Fibroblast of the aortic adventitia (primary cell): ENCODE results near the gene NKD2. TPM values are rescaled to one million over a fixed set of nuclear protein-coding genes. Genes with fewer than 3 reads are reported as not detected.

ENCODE experiments used
- DNase-seq: peaks from one replicate; pipeline ENCODE4 v3.0.0-alpha.2; 2010; ENCODE audit warnings: low read depth
- H3K4me3 ChIP-seq: 2 replicates; pipeline ENCODE4 v1.5.1; 2011; ENCODE audit warnings: low read depth, mild to moderate bottlenecking, control low read depth, low read length, moderate library complexity
- total RNA-seq: library from RNA; depleted of rRNA; stranded (reverse); fragments of >200 nt; gene quantifications from 2 replicates; pipeline ENCODE4 v1.2.3, GENCODE V29; 2012; ENCODE audit warnings: low replicate concordance
- TF ChIP-seq, protein P1 (sequence below): IDR thresholded peaks from 2 replicates; pipeline ENCODE4 v1.5.1; 2011; ENCODE audit warnings: mild to moderate bottlenecking, low read length, control low read depth, inconsistent platforms; ENCODE audit not compliant: insufficient read depth

NKD2 gene
- total RNA-seq, 1 donor, result 0.81 TPM

DNA sequence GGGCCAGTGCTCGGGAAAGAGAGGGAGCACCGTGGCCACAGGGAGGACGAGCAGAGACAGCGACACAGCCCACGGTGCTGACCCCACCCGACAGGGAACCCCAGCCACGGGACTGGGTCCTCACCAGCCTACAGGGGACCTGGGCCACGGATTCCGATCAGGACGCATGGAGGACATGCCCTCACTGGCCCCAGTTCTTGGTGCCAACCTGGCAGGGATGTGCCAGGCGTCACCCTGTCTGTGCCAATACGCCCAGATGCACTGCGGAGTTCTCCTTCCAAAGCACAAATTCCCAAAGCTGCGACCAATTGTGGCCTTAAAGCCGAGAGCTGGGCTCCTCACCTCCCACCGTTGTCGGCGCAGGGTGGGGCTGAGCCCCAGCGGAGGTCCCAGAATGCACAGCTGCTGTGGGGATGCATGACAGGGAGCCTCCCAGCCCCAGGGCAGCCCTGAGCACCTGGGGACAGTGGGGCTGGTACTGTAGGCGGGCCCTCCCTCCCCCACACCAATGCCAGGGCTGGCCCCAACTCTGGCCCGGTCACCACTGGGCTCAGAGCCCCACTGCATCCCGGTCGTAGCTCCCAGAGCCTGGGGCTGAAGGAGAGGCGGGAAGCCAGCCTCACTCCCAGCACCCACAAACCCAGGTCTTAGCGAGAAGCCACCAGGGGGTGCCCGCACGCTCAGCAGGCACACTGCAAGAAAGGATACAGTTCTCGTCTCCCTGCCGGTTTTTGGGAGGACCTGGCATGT lies 44.2 kb downstream of the NKD2 start:
- no peak for DNase-seq
- no peak overlapping the region for H3K4me3 ChIP-seq
- TF ChIP-seq, protein P1, sequence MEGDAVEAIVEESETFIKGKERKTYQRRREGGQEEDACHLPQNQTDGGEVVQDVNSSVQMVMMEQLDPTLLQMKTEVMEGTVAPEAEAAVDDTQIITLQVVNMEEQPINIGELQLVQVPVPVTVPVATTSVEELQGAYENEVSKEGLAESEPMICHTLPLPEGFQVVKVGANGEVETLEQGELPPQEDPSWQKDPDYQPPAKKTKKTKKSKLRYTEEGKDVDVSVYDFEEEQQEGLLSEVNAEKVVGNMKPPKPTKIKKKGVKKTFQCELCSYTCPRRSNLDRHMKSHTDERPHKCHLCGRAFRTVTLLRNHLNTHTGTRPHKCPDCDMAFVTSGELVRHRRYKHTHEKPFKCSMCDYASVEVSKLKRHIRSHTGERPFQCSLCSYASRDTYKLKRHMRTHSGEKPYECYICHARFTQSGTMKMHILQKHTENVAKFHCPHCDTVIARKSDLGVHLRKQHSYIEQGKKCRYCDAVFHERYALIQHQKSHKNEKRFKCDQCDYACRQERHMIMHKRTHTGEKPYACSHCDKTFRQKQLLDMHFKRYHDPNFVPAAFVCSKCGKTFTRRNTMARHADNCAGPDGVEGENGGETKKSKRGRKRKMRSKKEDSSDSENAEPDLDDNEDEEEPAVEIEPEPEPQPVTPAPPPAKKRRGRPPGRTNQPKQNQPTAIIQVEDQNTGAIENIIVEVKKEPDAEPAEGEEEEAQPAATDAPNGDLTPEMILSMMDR, result no peak

DNA sequence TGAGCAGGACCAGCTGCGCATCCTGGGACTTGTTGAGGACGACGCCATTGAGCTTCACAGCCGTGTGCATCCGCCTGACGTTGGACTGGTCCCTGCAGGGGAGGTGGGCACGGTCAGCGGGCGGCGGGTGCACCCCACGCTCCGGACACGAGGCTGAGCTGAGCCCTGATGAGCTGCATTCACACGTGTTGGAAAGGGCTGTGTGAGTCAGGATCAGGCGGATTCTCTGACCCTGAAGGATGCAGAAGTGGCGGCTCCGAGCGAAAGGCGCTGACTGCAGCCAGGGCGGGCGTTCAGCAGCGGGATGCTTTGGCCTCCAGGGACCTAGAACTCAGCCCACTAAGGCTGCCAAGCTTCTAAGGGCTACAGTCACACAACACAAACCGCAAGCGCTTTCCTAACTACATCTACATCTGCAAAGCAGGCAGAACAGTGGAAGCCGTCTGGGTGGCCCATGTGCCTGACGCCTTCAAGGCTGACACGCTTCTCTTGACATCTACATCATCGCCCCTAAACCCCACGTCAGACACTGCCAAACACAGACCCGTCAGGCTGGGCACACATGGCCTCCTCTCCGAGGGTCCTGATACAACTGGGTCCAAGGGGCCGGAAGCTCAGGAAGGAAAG lies 44.9 kb downstream of the NKD2 start:
- TF ChIP-seq, protein P1, result no peak
- DNase-seq, result no peak
- no peak overlapping the region for H3K4me3 ChIP-seq

DNA sequence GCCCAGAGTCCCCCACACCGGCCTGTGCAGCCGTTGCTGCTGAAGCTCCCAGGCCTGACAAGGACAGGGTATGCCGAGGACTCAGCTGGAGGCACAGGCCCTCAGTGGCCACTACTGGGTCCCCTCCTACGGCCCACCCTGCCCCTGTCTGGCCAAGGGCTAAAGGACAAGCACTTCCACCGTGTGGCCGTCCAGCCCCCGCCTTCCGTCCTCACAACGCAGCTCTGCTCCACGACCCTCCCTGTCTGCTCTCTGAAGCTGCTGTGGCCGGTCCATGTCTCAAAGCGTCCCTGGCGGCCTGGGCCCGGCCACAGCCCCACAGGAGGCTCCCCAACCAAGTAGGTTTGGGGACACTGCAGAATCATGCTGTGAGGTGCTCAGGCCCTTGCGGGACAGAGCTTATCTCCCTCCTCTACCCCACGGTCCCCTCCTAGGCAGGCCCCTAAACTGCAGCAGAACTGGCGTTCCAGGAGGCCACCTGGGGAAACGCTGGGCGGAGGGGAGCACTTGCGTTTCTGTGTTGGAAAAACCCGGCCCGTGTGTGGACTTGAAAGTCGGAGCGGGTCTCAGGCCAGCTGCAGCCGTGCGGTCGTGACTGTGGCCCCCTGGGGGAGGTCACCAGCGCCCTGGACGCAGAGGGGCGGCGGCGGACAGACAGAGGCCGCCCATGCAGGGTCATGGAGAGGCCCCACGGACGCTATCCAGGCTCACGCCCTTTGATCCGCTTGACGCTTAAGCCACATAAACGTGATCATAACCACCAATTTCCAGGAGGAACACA lies 45.6 kb downstream of the NKD2 start:
- no peak for DNase-seq
- TF ChIP-seq, protein P1, result no peak
- no peak overlapping the region for H3K4me3 ChIP-seq

DNA sequence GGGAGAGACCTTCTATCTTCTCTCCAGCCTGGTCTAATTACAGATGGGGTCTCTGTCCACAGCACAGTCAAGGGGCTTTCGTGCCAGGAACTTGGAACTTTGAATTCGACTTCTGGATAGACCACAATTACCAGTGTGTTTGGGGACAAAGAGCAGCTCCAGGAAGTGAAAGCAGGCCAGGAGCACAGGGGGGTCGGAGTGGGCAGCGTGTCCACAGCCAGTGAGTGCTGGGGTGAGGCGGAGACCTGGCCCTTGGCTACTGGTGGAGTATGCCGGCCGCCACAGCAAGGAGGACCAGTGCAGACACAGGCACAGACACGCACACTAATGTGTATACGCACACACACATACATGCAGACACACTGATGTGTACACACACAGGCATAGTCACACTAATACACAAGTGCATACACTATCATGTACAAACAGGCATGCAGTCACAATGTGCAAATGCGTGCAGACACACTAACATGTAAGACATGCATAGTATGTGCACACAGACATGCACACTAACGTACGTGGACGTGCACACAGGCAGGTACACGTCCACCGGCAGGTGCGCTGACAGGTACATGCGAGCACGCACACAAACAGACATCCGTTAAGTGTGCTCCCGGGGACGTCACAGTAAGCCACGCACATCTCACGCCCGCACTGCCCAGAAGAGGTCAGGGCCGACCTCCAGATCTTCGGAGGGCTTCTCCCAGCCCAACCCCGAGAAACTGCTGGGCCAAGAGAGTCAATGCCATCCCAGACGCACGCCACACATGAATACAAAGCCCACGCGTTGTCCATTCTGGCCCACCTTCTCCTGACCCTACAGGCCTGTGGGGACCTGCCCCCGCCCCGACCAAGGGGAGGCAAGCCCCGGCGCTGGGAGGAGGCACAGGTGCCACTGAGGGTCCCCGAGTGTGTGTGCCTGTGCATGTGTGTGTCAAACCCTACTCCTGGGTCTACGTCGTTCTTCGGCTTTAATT lies 46.5 kb downstream of the NKD2 start:
- H3K4me3 ChIP-seq, result no peak overlapping the region
- no peak for DNase-seq
- TF ChIP-seq, protein P1, result no peak

DNA sequence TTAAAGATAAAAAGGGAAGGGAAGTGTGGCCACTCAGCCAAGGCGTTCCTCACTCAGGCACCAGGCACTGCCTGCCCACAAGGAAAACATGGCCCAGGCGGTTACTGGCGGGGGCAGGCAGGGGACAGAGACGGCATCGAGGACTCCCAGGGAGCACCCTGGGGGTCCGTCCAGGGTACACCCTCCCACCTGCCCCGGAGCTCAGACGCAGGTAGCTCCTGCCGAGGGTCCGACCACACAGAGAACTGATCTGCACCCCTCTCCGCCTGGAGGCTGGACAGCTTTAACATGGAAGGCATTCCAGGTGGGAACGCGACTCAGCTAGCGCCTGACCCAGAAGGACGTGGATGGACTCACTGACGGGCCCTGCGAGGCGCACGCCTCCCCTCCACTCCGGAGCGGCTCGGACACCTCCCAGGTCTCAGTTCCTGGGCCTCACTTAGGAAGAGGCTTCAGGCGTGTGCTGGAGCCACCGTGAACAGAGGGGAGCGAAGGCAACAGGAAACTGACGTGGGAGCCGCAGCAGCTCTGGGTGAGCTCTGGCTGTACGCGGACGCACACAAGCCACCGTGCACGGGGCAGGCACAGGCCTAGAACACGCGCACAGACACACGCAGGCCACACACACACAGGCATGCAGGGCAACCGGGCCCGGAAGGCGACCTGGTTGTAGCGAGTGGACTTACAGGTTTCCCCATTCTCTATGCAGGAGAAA lies 47.5 kb downstream of the NKD2 start:
- TF ChIP-seq, protein P1, result no peak
- no peak for DNase-seq
- no peak overlapping the region for H3K4me3 ChIP-seq
